22Rv1 (cell line): ENCODE measurements around the gene PRUNE2.

Experiments
- H3K27ac ChIP-seq: fragments of 450-650 bp; 2 replicates; pipeline ENCODE4 v1.5.1; 2017
- ZFX ChIP-seq: fragments of 450-650 bp; IDR thresholded peaks from 2 replicates; pipeline ENCODE4 v1.6.1; 2017; ENCODE audit warnings: antibody characterized with exemption, borderline replicate concordance
- TF ChIP-seq, protein P1 (sequence below): fragments of 450-650 bp; IDR thresholded peaks from 2 replicates; pipeline ENCODE4 v1.5.1; 2017; ENCODE audit warnings: mild to moderate bottlenecking

PRUNE2 gene

DNA sequence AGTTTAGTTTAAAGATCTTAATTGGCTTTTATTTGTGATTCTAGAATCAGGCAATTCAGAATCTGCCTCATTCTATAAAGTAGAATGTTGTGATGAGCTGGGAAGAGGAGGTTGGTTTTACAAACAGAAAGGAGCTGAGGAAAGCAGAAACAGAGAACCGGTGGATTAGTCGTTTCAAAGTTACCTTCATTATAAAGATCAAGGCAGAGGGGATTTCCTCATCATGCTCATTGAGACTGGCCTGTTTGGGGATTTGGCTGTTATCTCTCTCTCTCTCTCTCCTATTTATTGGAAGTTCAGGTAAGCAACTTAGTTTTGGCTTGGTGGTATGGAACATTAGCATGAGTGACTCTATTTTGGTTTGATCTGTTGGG lies 313.0 kb downstream of the PRUNE2 start:
- H3K27ac ChIP-seq = no peak overlapping the region
- TF ChIP-seq, protein P1, sequence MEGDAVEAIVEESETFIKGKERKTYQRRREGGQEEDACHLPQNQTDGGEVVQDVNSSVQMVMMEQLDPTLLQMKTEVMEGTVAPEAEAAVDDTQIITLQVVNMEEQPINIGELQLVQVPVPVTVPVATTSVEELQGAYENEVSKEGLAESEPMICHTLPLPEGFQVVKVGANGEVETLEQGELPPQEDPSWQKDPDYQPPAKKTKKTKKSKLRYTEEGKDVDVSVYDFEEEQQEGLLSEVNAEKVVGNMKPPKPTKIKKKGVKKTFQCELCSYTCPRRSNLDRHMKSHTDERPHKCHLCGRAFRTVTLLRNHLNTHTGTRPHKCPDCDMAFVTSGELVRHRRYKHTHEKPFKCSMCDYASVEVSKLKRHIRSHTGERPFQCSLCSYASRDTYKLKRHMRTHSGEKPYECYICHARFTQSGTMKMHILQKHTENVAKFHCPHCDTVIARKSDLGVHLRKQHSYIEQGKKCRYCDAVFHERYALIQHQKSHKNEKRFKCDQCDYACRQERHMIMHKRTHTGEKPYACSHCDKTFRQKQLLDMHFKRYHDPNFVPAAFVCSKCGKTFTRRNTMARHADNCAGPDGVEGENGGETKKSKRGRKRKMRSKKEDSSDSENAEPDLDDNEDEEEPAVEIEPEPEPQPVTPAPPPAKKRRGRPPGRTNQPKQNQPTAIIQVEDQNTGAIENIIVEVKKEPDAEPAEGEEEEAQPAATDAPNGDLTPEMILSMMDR = no peak
- no peak for TF ChIP-seq ZFX

DNA sequence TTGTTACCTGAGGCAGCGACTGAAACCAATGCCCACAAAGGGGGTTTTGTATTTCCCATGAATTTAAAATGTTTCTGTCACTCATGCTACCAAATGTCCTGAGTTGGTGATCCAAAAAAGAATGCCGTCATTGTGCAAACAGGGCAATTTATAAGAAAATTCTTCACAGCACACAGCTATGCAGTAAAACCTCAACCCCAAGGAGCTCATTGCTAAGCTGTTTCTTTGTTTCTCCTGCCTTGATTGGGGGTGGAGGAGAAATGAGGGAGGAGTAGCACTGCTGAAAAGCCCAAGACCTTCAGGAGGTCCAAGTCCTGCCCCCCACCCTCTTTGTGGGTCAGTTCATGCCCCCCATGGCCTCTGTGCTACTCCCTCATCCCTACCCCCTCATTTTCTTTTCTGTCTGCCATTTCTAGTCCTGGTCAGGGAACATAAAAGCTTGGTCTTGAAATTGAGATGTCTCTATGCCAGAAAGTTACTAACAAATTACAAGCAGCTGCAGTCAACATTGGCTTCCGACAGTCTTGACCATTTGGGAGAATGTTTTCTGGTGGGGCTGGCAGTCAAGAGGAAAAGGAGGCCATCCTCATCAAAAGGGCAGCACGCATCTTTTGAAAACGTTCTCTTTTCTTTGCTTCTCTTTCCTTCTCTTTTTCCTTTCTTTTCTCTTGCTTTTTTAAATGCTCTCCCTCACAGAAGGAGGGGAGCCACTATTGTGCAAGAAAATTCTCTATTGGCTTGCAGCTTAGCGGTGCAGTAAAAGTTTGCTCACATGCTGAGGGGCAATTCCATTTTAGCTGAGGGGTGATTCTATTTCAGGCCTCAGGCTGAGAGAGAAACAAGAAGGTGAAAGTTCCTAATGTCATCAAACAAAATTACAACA lies 313.6 kb downstream of the PRUNE2 start:
- TF ChIP-seq ZFX = no peak
- TF ChIP-seq, protein P1 = no peak
- H3K27ac ChIP-seq = no peak overlapping the region

DNA sequence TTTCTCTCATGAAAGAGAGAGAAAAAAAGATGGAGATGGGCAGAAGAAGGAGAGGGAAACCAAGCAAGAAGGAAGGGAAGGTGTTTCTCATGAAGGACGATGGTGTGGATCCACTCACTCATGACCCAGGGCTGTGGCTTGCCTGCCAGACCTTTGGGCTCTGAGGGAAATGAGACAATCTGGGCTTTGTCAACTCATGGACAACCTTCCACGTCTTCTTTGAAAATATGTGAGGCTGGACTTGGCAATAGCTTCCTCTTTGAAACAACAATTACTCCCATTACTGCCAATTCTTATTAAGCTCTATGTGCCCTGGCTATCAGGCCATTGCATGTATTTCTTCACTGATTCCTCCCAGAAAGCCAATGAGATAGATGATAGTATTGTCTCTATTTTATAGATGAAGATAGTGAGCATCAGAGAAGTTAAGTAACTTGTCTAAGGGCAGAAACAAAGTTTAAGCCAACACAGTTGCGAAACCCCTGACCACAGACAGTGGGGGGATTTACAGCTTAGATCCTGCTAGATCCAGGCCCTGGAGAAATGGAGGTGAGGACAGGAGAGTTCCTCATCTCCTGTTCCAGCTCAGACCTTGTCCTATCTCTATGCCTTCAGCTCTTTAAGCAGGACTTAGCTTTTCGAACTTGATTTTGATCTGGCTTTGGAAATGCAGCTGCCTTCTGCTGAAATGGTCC lies 314.5 kb downstream of the PRUNE2 start:
- H3K27ac ChIP-seq = no peak overlapping the region
- TF ChIP-seq, protein P1 = no peak
- no peak for TF ChIP-seq ZFX

DNA sequence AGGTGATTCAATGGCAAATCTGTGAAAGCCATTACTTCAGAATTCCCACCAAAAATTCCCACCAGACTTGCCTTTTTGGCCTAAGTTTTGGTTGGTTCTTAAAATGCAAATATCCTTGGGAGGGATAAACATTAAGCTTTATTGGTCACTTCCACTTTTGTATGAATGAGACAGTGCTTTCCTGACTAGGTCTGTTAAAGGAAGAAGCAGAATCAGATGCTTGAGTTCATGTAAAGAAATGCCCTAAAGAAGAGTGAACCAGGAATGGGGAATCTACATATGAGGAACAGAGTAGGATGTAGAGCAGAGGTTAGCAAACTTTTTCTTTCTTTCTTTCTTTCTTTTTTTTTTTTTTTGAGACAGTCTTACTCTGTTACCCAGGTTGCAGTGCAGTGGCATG lies 317.6 kb downstream of the PRUNE2 start:
- H3K27ac ChIP-seq = no peak overlapping the region; the same call in 1 of the 2 replicates
- TF ChIP-seq, protein P1 = no peak
- TF ChIP-seq ZFX = no peak

DNA sequence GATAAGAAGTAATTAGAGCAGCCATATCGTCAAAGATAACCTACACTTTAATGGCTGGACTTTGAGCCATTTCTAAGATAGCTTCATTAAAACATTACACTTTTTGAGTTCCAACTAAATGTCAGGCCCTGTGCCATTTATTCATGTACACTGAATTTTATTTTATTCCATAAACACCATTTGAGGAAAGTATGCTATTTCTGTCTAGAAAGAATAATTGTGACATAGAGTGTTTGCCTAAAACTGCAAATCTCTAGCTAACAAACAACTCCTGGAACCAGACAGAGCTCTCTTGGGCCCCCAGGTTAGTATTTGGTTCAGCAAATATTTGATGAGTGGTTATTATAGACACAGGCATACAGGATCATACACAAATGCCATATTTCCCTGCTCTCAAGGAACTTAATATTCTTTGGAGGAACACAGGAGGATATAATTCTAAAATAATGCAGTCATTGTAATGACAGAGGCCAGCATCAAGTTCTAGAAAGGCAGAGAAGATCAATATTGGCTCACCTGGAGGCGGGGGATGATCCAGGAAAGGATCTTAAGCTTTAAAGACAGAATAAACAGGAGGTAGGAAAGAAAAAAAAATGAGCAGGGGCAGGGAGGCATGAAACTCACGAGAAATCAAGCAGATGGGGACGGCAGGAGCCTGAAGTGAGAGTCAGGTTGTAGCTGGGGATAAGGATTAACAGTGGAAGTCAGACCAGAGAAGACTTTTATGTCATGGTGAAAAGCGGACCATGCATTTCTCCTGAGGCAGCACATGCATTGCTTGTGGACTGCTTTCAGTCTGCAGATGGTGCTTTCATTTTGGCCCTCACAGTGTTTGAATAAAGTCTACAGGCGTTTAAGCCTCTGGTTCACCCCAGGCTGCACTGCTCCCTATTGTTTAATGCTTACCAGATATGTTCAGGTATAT lies 319.3 kb downstream of the PRUNE2 start:
- H3K27ac ChIP-seq = peak overlapping the region; percentile 82
- TF ChIP-seq, protein P1 = no peak
- TF ChIP-seq ZFX = no peak

DNA sequence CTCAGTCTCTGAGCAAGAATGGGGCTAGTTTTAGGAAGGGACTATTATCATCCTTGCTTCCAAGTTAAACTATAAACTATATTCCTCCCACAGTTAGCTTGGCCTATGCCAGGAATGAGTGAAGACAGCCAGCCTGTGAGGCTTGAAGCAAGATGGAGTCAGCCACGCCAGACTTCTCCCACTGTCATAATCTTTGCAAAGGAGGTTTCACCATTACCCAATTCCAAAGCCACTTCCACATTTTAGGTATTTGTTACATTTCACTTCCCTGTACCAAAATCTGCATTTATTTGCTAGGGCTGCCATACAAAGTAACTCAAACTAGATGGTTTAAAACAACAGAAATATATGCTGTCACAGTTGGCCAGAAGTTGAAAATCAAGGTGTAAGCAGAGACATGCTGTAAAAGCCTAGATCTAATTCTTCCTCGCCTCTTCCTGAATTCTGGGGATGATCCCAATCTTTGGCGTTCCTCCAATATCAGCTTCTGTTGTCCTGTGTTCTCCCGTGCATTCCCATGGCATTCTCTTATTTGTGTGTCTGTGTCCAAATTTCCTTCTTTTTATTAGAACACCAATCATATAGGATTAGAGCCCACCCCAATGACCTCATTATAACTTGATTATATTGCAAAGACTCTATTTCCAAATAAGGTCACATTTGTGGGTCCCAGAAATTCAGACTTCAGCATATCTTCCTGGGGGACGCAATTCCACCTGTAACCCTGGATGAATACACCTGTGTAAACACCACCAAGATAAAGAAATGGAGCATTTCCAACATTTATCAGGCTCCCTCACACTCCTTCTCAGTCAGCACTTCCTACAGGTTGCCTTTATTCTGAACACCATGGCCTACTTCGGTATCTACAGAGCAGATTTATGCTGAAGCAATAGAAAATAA lies 320.2 kb downstream of the PRUNE2 start:
- TF ChIP-seq ZFX = no peak
- TF ChIP-seq, protein P1 = no peak
- H3K27ac ChIP-seq = peak overlapping the region; percentile 82
